A673 (cell line): ENCODE measurements around the gene TFB2M. TPM values are rescaled to one million over a fixed set of nuclear protein-coding genes. Genes with fewer than 3 reads are reported as not detected.

Experiments
- BruUV-seq: library from RNA; stranded (reverse); fragments of 400-500 nt; replicated peaks from 2 replicates; lab custom pipeline; 2021; lab: Mats Ljungman, UMichigan
- CTCF ChIA-PET: fragments of 300-600 bp; sonication (Branson Sonifier 250); formaldehyde crosslinking; loops from one replicate; lab custom pipeline; 2022; ENCODE audit warnings: antibody characterized with exemption; lab: Charles Lee
- POLR2A ChIA-PET: fragments of 300-600 bp; sonication (Branson Sonifier 250); formaldehyde crosslinking; loops from one replicate; lab custom pipeline; 2022; ENCODE audit warnings: antibody characterized with exemption; ENCODE audit not compliant: low non-redundant PET; lab: Charles Lee
- DNase-seq: peaks from one replicate; pipeline ENCODE4 v3.0.0-alpha.2; 2015; ENCODE audit warnings: low spot score
- H3K27ac ChIP-seq: fragments of 200-600 bp; sonication (generic); 2 replicates; pipeline ENCODE4 v1.5.1; 2016; ENCODE audit warnings: mixed run types, low read depth, mild to moderate bottlenecking, mixed read lengths, antibody characterized with exemption, low read length; ENCODE audit not compliant: poor library complexity, severe bottlenecking
- H3K27me3 ChIP-seq: fragments of 200-600 bp; sonication (generic); replicated peaks from 2 replicates; pipeline ENCODE4 v1.6.1; 2017; ENCODE audit warnings: mixed run types, low read depth, mild to moderate bottlenecking, mixed read lengths, antibody characterized with exemption, low read length; ENCODE audit not compliant: insufficient read depth, poor library complexity
- H3K36me3 ChIP-seq: fragments of 200-600 bp; sonication (generic); 2 replicates; pipeline ENCODE4 v1.6.1; 2016; ENCODE audit warnings: mixed run types, mild to moderate bottlenecking, mixed read lengths, antibody characterized with exemption, low read length; ENCODE audit not compliant: insufficient read depth, poor library complexity, severe bottlenecking
- H3K4me1 ChIP-seq: fragments of 200-600 bp; sonication (generic); 2 replicates; pipeline ENCODE4 v1.6.1; 2017; ENCODE audit warnings: mixed run types, mild to moderate bottlenecking, mixed read lengths, antibody characterized with exemption, low read length; ENCODE audit not compliant: insufficient read depth, poor library complexity, severe bottlenecking
- H3K4me3 ChIP-seq: fragments of 200-600 bp; sonication (generic); 2 replicates; pipeline ENCODE4 v1.5.1; 2016; ENCODE audit warnings: low read depth, mixed run types, mild to moderate bottlenecking, mixed read lengths, low read length; ENCODE audit not compliant: poor library complexity, severe bottlenecking
- H3K9me3 ChIP-seq: fragments of 200-600 bp; sonication (generic); 2 replicates; pipeline ENCODE4 v1.6.1; 2016; ENCODE audit warnings: mixed run types, low read depth, mild to moderate bottlenecking, mixed read lengths, antibody characterized with exemption, low read length; ENCODE audit not compliant: poor library complexity, severe bottlenecking
- CTCF ChIP-seq: fragments of 300-800, 200-600 bp; sonication (generic); conservative IDR thresholded peaks from 2 replicates; pipeline ENCODE4 v1.5.1; 2017; ENCODE audit warnings: low read depth, mild to moderate bottlenecking, antibody characterized with exemption, low read length, moderate library complexity, mixed read lengths
- EZH2 ChIP-seq: fragments of 200-600 bp; sonication (generic); IDR thresholded peaks from 2 replicates; pipeline ENCODE4 v1.6.1; 2017; ENCODE audit warnings: borderline replicate concordance, low read depth, mild to moderate bottlenecking, mixed read lengths, antibody characterized with exemption, low read length; ENCODE audit not compliant: poor library complexity, severe bottlenecking
- intact Hi-C: fragments of 100-400 bp; cut with micrococcal nuclease; formaldehyde crosslinking; loops from one replicate; pipeline ENCODE4 v1.10.0; 2022; ENCODE audit not compliant: unreplicated experiment
- total RNA-seq: library from RNA; stranded (reverse); gene quantifications from 2 replicates; pipeline ENCODE4 v1.2.3, GENCODE V29; 2021

TFB2M gene
- total RNA-seq, 1 experiment from 2014 or later: 21.1 TPM

- H3K9me3 ChIP-seq: no peaks in the 10 kb centered on the region
- no TSS peak for BruUV-seq
- no peaks in the 10 kb centered on the region for H3K36me3 ChIP-seq
- DNase-seq: no peak
- ChIA-PET POLR2A (no interaction called here), CTCF (no interaction called here)
- intact Hi-C loops: no loop called here
- H3K4me1 ChIP-seq: peaks cover 32% of the 10 kb centered on the region
- no peak overlapping the region for H3K4me3 ChIP-seq
- H3K27me3 ChIP-seq: no peaks in the 10 kb centered on the region
- H3K27ac ChIP-seq: no peak overlapping the region
- TF ChIP-seq CTCF (no peak), EZH2 (no peak)
Measured at GRCh38 chr1:246577082-246577719, 11.1 kb upstream of the TFB2M start.

GRCh38 chr1:246576709-246577032 lies 10.6 kb upstream of the TFB2M start:
- H3K27ac ChIP-seq: no peak overlapping the region
- TF ChIP-seq EZH2: no peak
- TF ChIP-seq CTCF: no peak
- POLR2A ChIA-PET: no interaction called here
- no peaks in the 10 kb centered on the region for H3K9me3 ChIP-seq
- no TSS peak for BruUV-seq
- no peak for DNase-seq
- no peaks in the 10 kb centered on the region for H3K27me3 ChIP-seq
- intact Hi-C loops: no loop called here
- CTCF ChIA-PET: no interaction called here
- no peaks in the 10 kb centered on the region for H3K36me3 ChIP-seq
- peaks cover 32% of the 10 kb centered on the region for H3K4me1 ChIP-seq
- no peak overlapping the region for H3K4me3 ChIP-seq

GRCh38 chr1:246573491-246573890 lies 7.4 kb upstream of the TFB2M start:
- Histone ChIP-seq H3K4me1 (peaks cover 18% of the 10 kb centered on the region), H3K27ac (no peak overlapping the region), H3K4me3 (no peak overlapping the region), H3K9me3 (no peaks in the 10 kb centered on the region), H3K36me3 (no peaks in the 10 kb centered on the region), H3K27me3 (no peaks in the 10 kb centered on the region)
- ChIA-PET POLR2A (no interaction called here), CTCF (no interaction called here)
- intact Hi-C loops: no loop called here
- DNase-seq: no peak
- no peak for TF ChIP-seq EZH2
- TF ChIP-seq CTCF: no peak
- no TSS peak for BruUV-seq
